Measurements from ENCODE around the gene CCP110. TPM values are rescaled to one million over a fixed set of nuclear protein-coding genes. Genes with fewer than 3 reads are reported as not detected.

CCP110 gene
- total and polyA plus RNA-seq, 2 of the 13 experiments (the other 11 are each of a cell fraction or from before 2014, with no cell fraction given): 10.0 to 11.1 TPM

GRCh38 chr16:19521471-19522396, 2.0 kb upstream of the CCP110 start, which contains the start of gene GDE1 (continued):
- TF ChIP-seq FOXO4 (CRISPR knock-in tag; conservative IDR thresholded peaks at IDR 0.05): no peak
- TF ChIP-seq ZNF720 (CRISPR knock-in tag; IDR thresholded peaks at IDR 0.05): no peak
- no peak for TF ChIP-seq RORA (CRISPR knock-in tag; IDR thresholded peaks at IDR 0.05)
- TF ChIP-seq ZNF24 (IDR thresholded peaks at IDR 0.05): no peak
- peak; percentile 90 for TF ChIP-seq ZBTB20 (CRISPR knock-in tag; IDR thresholded peaks at IDR 0.05; ENCODE audit: borderline replicate concordance, low read depth)
- TF ChIP-seq ZNF792 (CRISPR knock-in tag; IDR thresholded peaks at IDR 0.05): peak; percentile 64; the same call in 1 of the 2 replicates
- TF ChIP-seq IKZF5 (CRISPR knock-in tag; IDR thresholded peaks at IDR 0.05): no peak; the same call in 1 of the 2 replicates
- no peak for TF ChIP-seq HNF4G (IDR thresholded peaks at IDR 0.05; ENCODE audit: borderline replicate concordance, low read depth, low read length)
- 0 out of 2 replicates have a peak, but pooled peaks have one; percentile 35 for TF ChIP-seq HNF4G (CRISPR knock-in tag; IDR thresholded peaks at IDR 0.05; ENCODE audit: borderline replicate concordance, low read depth)
- TF ChIP-seq ZNF570 (CRISPR knock-in tag; IDR thresholded peaks at IDR 0.05; ENCODE audit: borderline replicate concordance): no peak
- no peak for TF ChIP-seq CBX2 (IDR thresholded peaks at IDR 0.05; ENCODE audit: low read depth, low read length)
- no peak for TF ChIP-seq CBX2 (CRISPR knock-in tag; IDR thresholded peaks at IDR 0.05; ENCODE audit: low read depth)
- peak; percentile 99 for TF ChIP-seq TRAFD1 (CRISPR knock-in tag; IDR thresholded peaks at IDR 0.05; ENCODE audit: borderline replicate concordance)
- peak; percentile 89 for TF ChIP-seq SNAPC4 (CRISPR knock-in tag; IDR thresholded peaks at IDR 0.05)
- TF ChIP-seq LRRFIP1 (CRISPR knock-in tag; conservative IDR thresholded peaks at IDR 0.05): no peak
